H1 (cell line): ENCODE data around the gene HOXB8. TPM values are rescaled to one million over a fixed set of nuclear protein-coding genes. Genes with fewer than 3 reads are reported as not detected.

Source experiments
- BCL11A ChIP-seq, 2 experiments: IDR thresholded peaks; one replicate each; pipeline ENCODE4 v1.6.1; 2011; ENCODE audit warnings: low read depth in 2 of 2, low read length in 2 of 2, mild to moderate bottlenecking in 2 of 2
- polyA plus RNA-seq, 7 experiments: library from polyadenylated mRNA; depleted of rRNA in 3 of 7; stranded (reverse) in 5 of 7; unstranded in 2 of 7; fragments of >200 nt in 5 of 7; fragments of 200-250 nt in 2 of 7; gene quantifications; 1 replicate in 5 of 7; 2 replicates in 1 of 7; 4 replicates in 1 of 7; pipeline versions ENCODE4 v1.2.1 to v1.2.3, GENCODE V29; 2011 to 2013; ENCODE audit warnings: missing spikeins in 2 of 7, mixed read lengths in 2 of 7
- total RNA-seq: library from RNA; stranded (reverse); fragmentation: NEBNext Ultra II Directional; extraction: Animal tissue kit (Norgen Biotek cat#: 25700); gene quantifications from 2 replicates; pipeline ENCODE4 v1.2.1, GENCODE V29; 2021
- TF ChIP-seq, protein P1 (sequence below): fragments of 300-600 bp; sonication (generic); IDR thresholded peaks from 2 replicates; pipeline ENCODE4 v1.7.1; 2012; ENCODE audit warnings: low read length, moderate library complexity, mild to moderate bottlenecking, inconsistent platforms; ENCODE audit not compliant: insufficient replicate concordance

The HOXB8 gene
- total and polyA plus RNA-seq, 2 of the 8 experiments (the other 6 are each of a cell fraction or from before 2014, with no cell fraction given) = not detected

DNA sequence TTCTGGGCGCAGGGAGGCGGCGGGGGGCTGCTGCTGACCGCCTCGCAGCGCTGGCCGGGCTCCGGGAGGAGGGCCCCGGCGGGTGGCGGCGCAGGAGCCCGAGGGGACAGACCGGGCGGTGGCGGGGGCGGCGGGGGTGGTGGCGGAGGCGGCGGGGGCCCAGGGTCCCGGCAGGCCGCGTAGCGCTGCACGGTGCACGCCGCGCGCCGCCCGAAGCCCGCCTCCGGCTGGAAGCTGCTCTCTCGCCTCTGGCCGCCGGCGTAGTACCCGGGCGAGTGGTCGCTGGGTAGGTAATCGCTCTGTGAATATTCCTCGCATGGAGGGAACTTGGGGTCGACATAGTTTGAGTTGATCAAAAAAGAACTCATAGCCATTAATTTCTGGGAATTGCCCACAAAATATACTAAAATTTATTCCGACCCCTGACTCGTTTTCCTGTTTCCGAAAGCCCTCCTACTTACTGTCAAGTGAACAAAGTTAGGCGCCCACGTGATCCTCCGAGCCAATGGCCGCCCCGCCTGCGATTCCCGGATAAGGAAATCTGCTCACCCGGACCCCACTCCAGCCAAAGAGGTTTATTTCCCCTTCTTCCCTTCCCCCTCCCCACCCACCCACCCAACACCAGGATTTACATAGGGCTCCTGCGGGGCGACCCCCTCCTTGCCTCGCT is 37.0 kb downstream of the HOXB8 start, which contains the start of gene HOXB4 (continued):
- TF ChIP-seq, protein P1, sequence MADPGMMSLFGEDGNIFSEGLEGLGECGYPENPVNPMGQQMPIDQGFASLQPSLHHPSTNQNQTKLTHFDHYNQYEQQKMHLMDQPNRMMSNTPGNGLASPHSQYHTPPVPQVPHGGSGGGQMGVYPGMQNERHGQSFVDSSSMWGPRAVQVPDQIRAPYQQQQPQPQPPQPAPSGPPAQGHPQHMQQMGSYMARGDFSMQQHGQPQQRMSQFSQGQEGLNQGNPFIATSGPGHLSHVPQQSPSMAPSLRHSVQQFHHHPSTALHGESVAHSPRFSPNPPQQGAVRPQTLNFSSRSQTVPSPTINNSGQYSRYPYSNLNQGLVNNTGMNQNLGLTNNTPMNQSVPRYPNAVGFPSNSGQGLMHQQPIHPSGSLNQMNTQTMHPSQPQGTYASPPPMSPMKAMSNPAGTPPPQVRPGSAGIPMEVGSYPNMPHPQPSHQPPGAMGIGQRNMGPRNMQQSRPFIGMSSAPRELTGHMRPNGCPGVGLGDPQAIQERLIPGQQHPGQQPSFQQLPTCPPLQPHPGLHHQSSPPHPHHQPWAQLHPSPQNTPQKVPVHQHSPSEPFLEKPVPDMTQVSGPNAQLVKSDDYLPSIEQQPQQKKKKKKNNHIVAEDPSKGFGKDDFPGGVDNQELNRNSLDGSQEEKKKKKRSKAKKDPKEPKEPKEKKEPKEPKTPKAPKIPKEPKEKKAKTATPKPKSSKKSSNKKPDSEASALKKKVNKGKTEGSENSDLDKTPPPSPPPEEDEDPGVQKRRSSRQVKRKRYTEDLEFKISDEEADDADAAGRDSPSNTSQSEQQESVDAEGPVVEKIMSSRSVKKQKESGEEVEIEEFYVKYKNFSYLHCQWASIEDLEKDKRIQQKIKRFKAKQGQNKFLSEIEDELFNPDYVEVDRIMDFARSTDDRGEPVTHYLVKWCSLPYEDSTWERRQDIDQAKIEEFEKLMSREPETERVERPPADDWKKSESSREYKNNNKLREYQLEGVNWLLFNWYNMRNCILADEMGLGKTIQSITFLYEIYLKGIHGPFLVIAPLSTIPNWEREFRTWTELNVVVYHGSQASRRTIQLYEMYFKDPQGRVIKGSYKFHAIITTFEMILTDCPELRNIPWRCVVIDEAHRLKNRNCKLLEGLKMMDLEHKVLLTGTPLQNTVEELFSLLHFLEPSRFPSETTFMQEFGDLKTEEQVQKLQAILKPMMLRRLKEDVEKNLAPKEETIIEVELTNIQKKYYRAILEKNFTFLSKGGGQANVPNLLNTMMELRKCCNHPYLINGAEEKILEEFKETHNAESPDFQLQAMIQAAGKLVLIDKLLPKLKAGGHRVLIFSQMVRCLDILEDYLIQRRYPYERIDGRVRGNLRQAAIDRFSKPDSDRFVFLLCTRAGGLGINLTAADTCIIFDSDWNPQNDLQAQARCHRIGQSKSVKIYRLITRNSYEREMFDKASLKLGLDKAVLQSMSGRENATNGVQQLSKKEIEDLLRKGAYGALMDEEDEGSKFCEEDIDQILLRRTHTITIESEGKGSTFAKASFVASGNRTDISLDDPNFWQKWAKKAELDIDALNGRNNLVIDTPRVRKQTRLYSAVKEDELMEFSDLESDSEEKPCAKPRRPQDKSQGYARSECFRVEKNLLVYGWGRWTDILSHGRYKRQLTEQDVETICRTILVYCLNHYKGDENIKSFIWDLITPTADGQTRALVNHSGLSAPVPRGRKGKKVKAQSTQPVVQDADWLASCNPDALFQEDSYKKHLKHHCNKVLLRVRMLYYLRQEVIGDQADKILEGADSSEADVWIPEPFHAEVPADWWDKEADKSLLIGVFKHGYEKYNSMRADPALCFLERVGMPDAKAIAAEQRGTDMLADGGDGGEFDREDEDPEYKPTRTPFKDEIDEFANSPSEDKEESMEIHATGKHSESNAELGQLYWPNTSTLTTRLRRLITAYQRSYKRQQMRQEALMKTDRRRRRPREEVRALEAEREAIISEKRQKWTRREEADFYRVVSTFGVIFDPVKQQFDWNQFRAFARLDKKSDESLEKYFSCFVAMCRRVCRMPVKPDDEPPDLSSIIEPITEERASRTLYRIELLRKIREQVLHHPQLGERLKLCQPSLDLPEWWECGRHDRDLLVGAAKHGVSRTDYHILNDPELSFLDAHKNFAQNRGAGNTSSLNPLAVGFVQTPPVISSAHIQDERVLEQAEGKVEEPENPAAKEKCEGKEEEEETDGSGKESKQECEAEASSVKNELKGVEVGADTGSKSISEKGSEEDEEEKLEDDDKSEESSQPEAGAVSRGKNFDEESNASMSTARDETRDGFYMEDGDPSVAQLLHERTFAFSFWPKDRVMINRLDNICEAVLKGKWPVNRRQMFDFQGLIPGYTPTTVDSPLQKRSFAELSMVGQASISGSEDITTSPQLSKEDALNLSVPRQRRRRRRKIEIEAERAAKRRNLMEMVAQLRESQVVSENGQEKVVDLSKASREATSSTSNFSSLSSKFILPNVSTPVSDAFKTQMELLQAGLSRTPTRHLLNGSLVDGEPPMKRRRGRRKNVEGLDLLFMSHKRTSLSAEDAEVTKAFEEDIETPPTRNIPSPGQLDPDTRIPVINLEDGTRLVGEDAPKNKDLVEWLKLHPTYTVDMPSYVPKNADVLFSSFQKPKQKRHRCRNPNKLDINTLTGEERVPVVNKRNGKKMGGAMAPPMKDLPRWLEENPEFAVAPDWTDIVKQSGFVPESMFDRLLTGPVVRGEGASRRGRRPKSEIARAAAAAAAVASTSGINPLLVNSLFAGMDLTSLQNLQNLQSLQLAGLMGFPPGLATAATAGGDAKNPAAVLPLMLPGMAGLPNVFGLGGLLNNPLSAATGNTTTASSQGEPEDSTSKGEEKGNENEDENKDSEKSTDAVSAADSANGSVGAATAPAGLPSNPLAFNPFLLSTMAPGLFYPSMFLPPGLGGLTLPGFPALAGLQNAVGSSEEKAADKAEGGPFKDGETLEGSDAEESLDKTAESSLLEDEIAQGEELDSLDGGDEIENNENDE = no peak
- TF ChIP-seq BCL11A (IDR thresholded peaks at IDR 0.05; ENCODE audit: low read depth in 2 of 2, low read length in 2 of 2) = no peak
- TF ChIP-seq, all 59 proteins: peak for 2
